ENCODE results near the gene TMEM187.

Gene TMEM187

DNA sequence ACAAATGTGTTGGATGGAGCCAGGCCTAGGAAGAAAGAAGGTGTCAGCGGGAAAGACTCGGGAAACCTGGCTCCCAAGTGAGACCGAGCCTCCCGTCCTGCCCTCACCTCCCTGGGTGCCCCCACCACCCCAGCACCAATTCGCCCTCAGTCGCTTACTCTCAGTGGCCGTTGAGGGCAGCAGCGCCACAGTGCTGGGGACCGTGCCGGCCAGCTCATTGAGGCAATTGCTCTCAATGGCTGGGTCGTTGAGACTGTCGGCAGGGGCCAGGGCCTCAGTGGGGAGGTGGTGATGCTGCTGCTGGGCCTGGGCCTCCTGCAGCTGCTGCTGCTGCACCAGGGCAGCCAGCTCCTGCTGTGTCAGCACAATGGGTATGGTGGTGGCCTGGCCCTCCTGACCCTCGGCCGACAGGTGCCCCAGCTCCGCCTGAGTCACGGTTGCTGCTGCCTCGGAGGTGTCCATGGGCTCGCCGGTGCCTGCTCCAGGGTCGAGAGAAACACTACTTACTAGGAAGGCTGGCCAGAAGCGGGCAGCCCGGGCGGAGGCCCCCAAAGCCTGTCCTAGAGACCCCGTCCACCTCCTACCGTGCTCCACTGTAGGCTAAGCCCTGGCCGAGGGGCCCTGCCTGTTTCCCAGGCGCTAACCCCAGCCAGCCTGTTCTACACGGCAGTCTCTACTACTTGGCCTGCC, 20.7 kb upstream of the TMEM187 start:
- Histone ChIP-seq H3K4me3 (no peak overlapping the region), H3K27ac (peak overlapping the region; percentile 70 to 84)
- no peak for DNase-seq (ENCODE audit: low spot score)
- TF ChIP-seq, protein P1, sequence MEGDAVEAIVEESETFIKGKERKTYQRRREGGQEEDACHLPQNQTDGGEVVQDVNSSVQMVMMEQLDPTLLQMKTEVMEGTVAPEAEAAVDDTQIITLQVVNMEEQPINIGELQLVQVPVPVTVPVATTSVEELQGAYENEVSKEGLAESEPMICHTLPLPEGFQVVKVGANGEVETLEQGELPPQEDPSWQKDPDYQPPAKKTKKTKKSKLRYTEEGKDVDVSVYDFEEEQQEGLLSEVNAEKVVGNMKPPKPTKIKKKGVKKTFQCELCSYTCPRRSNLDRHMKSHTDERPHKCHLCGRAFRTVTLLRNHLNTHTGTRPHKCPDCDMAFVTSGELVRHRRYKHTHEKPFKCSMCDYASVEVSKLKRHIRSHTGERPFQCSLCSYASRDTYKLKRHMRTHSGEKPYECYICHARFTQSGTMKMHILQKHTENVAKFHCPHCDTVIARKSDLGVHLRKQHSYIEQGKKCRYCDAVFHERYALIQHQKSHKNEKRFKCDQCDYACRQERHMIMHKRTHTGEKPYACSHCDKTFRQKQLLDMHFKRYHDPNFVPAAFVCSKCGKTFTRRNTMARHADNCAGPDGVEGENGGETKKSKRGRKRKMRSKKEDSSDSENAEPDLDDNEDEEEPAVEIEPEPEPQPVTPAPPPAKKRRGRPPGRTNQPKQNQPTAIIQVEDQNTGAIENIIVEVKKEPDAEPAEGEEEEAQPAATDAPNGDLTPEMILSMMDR (IDR thresholded peaks at IDR 0.05): no peak

- Histone ChIP-seq H3K4me3 (no peak overlapping the region), H3K27ac (peak overlapping the region; percentile 70 to 84)
- TF ChIP-seq, protein P1 (IDR thresholded peaks at IDR 0.05): no peak
- no peak for DNase-seq (ENCODE audit: low spot score)
Measured at GRCh38 chrX:153952373-153953026, 20.1 kb upstream of the TMEM187 start.

- TF ChIP-seq, protein P1 (IDR thresholded peaks at IDR 0.05): peak; percentile 95
- DNase-seq (ENCODE audit: low spot score): no peak
- peak overlapping the region; percentile 70 to 84 for H3K27ac ChIP-seq
- H3K4me3 ChIP-seq: peak overlapping the region; percentile 32
Measured at GRCh38 chrX:153953342-153953830, 19.2 kb upstream of the TMEM187 start.

- Histone ChIP-seq H3K27ac (peak overlapping the region; percentile 70 to 84), H3K4me3 (peak overlapping the region; percentile 32)
- DNase-seq (ENCODE audit: low spot score): no peak
- TF ChIP-seq, protein P1 (IDR thresholded peaks at IDR 0.05): no peak
Measured at GRCh38 chrX:153953892-153954557, 18.5 kb upstream of the TMEM187 start.

DNA sequence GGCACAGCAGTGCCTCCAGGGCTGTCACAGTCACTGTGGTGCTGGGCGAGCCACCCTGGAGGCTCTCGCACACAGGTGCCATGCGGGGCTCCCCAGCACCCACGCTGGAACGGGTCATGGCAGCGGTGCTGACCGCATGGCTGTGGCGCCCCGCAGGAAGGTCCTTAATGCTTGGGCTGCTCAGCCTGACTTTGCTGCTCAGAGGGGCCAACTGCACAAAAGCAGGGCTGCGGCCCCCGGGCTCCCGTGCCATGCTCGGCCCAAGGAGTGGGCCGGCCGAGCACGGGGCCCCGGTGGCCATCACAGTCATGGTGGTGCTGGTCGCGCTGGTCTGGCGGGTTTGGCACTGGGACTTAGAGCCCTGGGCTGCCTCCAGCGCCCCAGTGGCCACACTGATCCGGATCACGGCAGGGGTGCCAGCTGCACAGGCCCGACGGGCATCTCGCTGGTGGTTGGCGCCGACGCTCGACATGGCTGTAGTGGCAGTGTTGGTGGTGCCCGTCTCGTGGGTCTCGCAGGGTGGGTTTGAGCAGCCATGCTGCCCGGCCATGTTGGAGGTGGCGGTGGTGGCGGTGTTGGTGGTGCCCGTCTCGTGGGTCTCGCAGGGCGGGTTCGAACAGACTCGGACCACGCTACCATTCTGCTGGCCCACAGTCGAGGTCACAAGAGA, 17.9 kb upstream of the TMEM187 start:
- Histone ChIP-seq H3K4me3 (no peak overlapping the region), H3K27ac (peak overlapping the region; percentile 70 to 84)
- no peak for DNase-seq (ENCODE audit: low spot score)
- TF ChIP-seq, protein P1 (IDR thresholded peaks at IDR 0.05): no peak

GRCh38 chrX:153955228-153955732, 17.3 kb upstream of the TMEM187 start:
- no peak overlapping the region for H3K27ac ChIP-seq
- TF ChIP-seq, protein P1 (IDR thresholded peaks at IDR 0.05): no peak

More at GRCh38 chrX:153955228-153955732, 17.3 kb upstream of the TMEM187 start:
- H3K4me3 ChIP-seq: no peak overlapping the region
- DNase-seq (ENCODE audit: low spot score): no peak
